Hematopoietic multipotent progenitor cell treated with erythropoietin and hydrocortisone succinate and interleukin-3 and kit ligand, for 8 days (in vitro differentiated cells): Measurements from ENCODE around the gene TNFAIP8.

Experiments
- DNase-seq: peaks from one replicate; pipeline ENCODE4 v3.0.0-alpha.2; 2015

TNFAIP8 gene

DNA sequence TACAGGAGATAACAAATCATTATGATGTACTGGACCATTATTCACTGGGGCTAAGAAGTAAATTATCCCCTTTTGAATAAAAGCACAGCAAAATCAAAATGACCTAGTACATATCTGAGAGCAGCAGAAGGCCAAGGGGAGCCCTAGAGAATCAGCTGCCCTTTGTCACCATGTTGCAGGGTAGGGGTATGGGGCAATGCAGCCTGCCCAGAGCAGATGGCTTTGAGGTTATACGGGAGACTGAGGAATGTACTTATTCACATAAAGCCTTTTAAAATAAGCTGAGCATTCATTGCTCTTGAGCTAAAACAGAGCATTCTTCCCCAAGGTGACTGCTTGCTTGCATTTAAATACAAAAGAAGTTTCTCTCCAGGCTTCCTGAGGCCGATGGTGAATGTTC, 2.6 kb upstream of the TNFAIP8 start:
- DNase-seq, result no peak

- DNase-seq, result no peak
These were observed 2.0 kb upstream of the TNFAIP8 start for GRCh38 chr5:119353686-119354366.

- DNase-seq, result no peak
These were observed 1.1 kb upstream of the TNFAIP8 start for GRCh38 chr5:119354537-119355243.

GRCh38 chr5:119355244-119355638, 578 bp upstream of the TNFAIP8 start:
- no peak for DNase-seq

- no peak for DNase-seq
These were observed 881 bp downstream of the TNFAIP8 start for GRCh38 chr5:119356612-119357188.

- no peak for DNase-seq
These were observed 1.5 kb downstream of the TNFAIP8 start for GRCh38 chr5:119357270-119357669.

DNA sequence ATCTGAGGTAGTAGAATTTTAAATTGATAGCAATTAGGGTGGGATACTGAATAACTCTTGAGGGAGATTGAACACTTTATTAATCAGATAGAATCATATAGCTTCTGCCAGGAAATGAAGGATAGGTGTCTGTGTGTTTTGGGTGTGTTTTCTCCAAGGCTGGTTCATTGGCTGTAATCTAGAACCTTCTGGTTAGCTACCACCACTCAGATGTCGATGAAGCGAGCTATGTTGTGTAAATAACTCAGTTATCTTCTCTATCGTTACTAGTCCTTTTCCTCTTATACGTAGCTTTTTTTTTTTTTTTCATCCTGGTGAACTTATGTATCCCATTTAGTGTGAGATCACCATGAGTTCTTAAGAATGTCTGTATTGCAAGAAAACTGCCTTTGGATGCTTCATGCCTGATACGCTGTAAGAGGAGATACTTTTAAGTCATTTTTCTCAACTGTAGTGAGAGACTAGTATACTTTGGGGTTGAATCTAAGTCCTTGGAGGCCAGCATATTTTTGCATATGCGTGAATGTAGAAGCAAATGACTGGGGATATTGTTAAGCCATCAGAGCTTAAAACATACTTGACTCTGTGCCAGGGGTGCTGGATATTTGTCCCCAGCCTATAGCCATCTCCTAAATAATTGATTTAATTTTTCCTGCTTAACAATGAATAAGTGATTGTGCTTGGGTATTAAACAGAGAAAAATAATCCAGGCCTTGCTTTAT, 2.1 kb downstream of the TNFAIP8 start:
- DNase-seq, result no peak

GRCh38 chr5:119358530-119358900, 2.7 kb downstream of the TNFAIP8 start:
- DNase-seq, result no peak

- DNase-seq, result no peak
These were observed 3.2 kb downstream of the TNFAIP8 start for GRCh38 chr5:119358901-119359603.

- peak; percentile 33 for DNase-seq
These were observed 4.1 kb downstream of the TNFAIP8 start for GRCh38 chr5:119359737-119360413.

DNA sequence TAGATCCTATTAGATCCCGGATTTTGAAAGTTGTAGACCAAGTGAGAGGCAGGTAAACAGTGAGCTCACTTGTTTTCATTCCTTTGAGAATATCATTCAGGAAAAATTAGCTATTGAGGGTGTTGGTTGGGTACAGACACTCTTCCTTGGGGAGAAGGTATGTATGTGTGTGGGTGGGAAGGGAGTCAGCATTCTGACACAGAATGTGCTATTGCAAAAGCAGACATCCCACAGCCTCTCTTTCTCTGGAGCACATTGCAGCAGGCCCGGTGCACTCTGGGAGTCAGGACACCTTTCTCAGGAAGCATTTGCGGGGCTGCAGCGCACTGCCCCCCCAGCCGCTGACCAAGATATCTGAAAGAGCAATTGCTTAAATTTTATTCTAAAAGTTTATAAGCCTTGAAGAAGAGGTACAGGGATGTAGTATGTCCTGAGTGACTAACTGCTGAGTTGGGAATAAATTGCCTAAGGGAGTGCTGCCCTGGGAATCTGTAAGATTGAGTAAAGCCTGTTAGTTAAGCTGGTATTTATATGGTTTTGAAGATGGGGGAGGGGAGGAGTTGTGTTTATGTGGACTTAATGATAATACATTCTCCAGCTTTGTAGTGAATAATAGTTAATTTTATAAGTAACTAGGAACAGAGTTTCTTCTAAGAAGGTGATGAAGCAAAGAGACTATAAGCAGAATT, 5.2 kb downstream of the TNFAIP8 start:
- DNase-seq, result no peak

- peak; percentile 74 for DNase-seq
These were observed 5.8 kb downstream of the TNFAIP8 start for GRCh38 chr5:119361594-119362125.

DNA sequence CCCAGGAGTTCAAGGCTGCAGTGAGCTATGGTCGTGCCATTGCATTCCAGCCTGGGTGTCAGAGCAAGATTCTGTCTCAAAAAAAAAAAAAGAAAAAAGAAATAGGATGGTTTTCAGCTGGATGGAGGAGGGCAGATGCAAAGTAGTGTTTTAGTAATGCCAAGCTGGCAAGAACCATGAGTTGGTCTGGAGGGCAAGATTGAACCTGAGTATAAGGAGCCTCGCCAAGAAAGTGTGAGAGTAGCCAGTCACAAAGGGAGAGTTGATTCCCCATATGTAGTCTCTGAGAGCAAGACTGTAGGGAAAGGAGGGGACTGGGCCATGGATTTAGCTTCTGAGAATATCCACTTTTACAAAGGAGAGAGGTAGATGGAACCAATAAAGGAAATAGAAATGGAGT, 6.9 kb downstream of the TNFAIP8 start:
- DNase-seq, result no peak

GRCh38 chr5:119363271-119363670, 7.5 kb downstream of the TNFAIP8 start:
- no peak for DNase-seq

DNA sequence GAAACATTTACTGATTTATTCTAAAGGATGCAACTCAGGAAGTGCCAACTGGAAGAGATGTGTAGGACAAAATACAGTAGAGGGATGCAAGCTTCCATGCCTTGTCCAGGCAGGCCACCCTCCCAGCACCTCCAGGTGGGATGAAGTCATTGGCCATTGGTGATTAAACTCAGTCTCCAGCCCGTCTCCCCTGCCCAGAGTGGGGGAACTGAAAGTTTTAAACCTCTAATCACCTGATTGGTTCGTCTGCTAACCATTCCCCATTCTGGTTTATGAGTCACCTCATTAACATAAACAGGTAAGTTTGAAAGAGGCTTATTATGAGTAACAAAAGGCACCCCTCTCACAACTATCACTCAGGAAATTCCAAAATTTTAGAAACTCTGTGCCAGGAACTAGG, 8.1 kb downstream of the TNFAIP8 start:
- DNase-seq, result no peak

DNA sequence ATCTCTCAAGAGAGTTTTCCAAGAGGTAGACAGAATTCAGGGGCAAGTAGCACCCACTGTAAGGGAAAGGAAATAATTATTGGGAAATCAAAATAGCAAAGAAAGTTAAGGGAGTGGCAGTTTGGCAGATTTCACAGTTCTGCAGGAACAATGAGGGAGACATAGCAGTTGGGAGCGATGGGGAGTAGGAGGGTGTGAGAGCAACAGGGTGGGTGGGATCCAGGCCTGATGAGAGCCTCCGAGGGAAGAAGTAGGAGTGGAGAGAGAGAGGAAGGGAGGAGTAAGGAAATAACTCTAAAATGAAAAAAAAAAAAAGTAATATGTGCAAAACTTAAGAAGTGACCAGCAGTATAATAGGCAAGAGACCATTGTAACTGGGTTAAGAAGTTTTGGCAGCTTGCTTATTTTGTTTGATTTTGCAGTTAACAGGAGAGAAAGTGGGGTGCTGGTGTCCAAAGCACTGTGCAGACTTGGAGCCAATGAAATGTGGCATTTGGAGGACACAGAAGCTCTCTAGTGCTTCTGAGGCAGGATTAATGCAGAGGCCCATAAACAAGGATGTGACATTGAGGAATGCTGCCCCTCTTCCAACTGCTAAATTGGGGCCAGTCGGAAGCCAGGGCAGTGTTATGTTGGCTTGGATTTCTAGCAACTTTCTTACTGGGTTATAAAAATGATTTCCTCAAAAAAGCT, 10.2 kb downstream of the TNFAIP8 start:
- no peak for DNase-seq

- no peak for DNase-seq
These were observed 10.7 kb downstream of the TNFAIP8 start for GRCh38 chr5:119366540-119366881.

DNA sequence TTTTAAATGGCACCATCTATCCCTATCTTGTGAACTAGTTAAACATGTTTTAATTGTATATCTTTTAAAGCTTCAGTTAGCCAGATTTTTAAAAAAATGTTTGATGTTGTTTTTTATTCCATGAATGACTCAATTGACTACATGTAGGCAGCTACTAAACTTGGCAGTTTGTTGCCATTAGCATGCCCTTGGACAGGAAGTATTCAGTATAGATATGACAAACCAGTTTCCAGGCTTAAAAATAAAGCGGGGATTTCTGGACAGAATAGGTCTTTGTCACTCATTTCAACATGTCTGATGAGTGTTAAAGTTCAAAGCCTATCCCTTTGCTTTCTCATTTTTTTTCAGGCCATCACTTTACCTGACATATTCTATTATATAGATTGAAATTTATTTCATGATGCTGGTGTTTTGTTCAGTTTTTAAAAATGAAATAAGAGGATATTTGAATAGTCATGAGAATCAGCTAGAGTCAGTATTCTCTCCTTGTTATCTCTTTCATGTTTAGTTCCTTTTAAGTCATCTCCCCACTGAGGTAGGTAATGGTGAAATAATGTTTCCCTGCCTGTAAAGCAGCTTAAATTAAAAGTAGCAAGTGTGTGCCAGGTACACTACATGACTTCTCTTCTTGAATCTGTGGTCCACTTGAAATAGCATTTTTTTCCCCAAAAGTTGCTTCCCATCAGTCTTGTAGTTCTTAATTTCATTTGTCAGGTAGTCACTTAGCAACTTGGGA, 11.9 kb downstream of the TNFAIP8 start:
- peak; percentile 40 for DNase-seq

DNA sequence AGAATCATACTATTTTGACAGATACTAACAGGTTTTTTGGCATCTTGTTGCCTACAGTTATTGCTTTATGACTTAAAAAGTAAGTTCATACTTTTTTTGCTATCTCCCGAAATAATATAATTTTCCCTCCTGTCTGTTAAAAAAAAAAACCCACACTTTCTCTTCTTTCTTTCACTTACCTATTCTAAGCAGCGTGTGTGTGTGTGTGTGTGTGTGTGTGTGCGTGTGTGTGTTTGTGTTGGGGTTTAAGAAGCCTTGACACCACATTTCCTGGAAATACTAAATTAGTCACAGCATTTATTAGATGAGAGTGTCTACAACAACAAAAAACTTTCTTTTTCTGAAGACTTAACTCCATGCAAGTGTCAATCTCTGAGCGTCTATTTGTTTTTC, 12.4 kb downstream of the TNFAIP8 start:
- DNase-seq, result peak; percentile 22

- DNase-seq, result no peak
These were observed 14.7 kb downstream of the TNFAIP8 start for GRCh38 chr5:119370486-119370885.
